Activated CD8-positive, alpha-beta memory T cell treated with anti-CD3 and anti-CD28 coated beads, Interleukin-2, amount 50 U/mL, for 24 hours (primary cell): ENCODE results near the gene DPYSL5.
"Not testable (repeated sequence)": the region's sequence is repeated elsewhere in the genome, so short reads cannot be mapped to it uniquely, and the experiment has no call there.

Experiments
- DNase-seq: peaks from one replicate; pipeline ENCODE4 v3.0.0-alpha.2; 2020; ENCODE audit errors: extremely low read depth

The DPYSL5 gene

DNA sequence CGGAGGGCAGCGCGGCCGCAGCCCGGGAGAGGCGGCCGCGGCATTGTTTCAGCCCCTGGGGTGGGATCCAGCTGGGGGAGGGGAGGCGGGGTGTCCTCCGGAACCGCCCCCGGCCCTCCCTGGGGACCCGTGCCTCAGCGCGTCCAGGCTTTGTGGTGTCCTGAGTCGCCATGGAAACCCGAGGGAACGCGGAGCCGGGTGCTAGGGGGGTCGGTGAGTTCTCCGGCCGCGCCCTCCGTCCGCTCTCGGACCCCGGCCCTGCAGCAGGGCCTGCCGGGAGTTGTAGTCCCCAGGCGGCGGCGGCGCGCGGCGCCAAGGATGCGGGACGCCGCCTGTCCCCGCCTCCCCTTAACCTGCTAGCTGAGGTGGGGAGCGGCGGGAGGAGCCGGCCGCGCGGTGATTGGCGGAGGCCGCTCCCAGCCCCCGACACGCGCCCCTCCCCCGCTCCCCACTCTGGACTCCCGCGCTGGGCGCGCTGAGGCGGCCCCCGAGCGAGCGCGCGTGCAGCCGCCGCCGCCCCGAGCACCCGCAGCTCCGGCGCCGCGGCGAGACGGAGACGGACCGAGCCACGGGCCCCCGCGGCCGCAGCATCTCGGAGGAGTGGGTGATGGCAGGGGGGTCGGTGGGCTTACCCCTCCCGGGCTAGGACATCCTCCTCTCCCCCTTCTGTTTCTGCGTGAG is at the start of gene DPYSL5:
Gene DPYSL5, plus strand, starts transcription at position 478 of the 681 bp plus-strand sequence. CDS start 50,368 bp downstream, outside the sequence.
- DNase-seq = no peak

- no peak for DNase-seq
Observed at GRCh38 chr2:26801328-26801727, 46.6 kb upstream of the DPYSL5 start.

DNA sequence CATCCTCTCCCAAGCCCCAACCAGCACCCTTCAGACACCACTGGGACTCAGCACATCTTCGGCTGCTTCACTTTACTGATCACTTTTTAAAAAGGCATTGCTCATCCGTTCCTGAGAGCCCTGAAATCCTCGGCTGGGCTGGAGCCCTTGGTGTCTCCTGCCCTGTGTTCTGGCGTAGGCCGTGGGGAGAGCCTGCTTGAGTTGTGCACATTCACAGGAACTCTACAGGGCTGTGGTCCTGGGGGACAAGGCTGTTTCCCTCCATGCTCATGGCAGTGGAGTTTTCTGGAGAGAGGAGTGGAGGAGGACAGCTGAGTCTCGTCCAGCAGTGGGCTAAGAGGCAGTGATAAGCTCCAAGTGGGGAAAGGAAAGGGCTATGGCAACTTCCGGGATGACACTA is 46.1 kb upstream of the DPYSL5 start:
- no peak for DNase-seq

- DNase-seq = no peak
Observed at GRCh38 chr2:26805241-26805676, 42.7 kb upstream of the DPYSL5 start.

DNA sequence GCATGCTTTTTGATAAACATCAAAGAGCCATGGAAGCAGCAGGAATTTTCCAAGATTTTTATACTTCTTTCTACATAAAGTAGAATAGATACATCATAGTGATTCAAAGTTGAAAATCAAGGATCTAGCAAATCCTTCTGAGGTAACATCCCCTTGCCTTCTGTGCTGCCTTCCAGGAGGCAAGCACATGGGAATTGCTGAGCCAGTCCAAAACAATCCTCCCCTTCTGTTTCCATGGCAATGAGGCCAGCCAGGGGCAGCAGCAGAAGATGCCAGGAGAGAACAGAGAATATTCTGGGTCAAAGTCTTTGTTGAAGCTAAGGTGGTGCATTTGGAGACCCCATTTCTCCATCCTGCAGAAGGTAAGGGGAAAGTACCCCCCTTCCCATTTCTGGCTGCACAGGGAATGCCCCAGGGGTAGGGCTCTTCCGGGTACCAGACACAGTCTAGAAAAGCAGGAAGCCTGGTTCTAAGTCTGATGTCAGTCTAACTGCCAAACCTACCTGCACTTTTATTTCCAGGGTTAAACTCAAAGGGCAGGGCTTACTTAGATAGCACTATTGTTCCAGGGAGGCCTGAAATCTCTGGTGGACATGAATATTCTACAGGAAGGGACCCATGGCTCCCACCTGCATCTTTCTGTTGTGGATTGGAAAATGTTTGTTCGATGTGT is 40.0 kb upstream of the DPYSL5 start:
- DNase-seq = no peak

DNA sequence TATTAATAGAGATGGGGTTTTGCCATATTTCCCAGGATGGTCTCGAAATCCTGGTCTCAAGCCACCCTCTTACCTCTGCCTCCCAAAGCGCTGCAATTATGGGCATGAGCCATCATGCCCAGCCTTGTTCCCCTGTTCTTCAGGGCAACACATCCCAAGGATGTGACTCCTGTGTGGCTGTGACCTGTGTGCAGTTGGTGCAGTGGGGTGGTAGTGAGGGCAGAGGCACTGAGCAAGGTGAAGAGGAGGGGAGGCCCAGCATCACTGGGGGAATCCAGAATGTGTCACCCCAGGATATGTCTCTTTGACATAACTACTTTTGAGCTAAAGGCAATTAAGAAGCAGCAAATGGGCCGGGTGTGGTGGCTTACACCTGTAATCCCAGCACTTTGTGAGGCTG is 38.7 kb upstream of the DPYSL5 start:
- no peak for DNase-seq

DNA sequence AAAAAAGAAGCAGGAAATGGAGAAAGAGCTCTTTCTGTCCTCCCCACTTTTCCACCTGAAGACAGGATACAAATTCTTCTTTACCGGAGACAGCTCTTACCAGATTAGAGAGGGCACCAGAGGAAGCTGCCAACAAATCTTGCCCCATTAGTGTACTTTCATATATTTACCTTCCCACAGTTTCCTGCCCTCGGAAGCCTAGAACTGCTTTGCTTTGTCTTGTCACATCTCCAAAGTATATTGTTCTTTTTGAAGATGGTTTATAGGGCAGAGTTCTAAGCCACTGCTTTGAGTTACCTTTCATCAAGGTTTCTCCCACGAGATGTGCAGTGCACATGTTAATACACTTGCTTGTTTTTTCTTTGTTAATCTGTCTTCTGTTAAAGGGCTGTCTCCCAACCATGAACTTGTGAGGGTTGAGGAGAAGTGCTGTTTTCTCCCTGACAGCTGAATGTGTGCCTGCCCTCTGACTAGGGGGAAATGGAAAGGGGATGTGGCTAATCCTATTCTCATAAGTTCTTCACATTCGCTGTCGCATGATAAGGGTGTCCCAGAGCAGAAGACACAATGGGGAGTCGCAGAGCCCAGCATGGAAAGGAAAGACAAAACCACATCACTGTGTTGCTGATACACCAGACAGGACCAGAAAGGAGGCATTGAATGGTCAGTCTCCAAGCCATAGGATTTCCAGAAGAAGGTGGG is 37.9 kb upstream of the DPYSL5 start:
- no peak for DNase-seq

DNA sequence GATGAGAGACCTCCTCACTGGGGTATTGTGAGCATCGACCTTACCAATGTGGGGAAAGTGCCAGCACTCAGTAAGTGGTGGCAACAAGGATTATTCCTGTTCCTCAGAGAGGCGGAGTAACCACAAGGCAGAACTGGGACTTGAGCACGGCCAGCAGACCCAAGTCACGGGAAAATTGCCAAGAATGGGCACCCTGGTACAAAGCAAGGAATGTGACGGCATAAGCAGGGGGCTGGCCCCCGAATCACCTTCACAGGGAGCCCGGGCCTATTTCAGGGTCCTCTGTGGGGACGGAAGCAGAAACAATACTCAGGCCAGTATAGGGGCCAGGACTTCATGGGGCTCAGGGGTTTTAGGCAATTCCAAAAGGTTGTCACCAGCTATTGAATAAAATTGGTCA is 36.7 kb upstream of the DPYSL5 start:
- no peak for DNase-seq

DNA sequence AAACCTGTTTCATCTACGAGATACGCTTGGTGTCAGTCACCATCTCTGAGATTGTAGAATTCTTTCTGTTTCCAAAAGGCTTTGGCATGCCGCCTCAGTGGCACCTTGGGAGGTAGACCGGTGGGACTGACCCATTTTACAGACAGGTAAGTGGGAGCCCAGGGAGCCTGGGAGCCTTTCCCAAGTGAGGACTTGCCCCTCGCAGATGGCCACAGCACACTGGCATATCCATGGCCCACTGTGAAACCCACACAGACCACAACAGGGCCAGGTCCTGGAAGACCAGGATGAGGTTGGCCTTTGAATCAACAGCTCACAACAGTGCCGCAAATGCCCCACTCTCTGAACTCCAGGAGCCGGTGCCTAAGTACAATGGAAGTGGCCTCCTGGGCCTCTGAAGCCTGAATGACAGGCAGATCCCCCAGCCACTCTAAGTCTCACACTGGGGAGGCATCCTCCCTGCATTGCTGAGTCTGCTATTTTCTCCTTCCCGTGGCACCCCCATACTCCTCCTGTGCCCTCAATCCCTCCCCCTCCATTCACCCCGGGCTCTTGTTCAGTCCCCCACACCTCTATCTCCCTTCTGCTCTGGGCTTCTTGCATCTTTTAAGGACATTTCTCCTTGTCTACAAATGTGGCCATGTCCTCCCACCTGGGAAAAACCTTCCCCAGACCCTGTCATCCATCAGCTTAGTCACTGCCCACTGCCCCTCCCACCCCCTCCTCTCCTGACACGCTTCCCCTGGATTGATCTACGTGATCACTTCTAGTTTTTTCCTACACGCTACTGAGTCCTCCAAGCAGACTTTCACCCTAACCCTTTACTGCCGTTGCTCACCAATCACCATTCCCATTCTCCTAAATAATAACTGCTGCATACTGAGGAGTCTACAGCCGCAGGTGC is 35.9 kb upstream of the DPYSL5 start:
- DNase-seq = no peak

DNA sequence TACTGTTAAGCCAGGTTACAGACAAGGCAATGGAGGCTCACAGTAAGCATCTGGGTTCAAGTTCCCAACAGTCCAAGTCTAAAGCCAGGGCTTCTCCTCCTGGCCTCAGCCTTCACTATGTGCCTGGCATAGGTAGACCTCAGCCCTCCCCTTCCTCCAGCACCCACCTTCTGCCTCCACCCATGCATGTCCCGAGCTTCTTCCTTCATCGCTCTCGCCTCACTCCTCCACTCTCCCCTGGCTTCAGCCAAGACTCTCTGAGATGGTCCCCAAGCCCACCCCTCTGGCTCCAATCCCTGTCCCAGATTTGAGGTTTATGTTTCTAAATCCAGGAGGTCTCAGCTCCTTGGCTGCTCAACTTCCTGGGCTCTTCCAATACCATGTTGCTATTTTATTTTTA is 35.2 kb upstream of the DPYSL5 start:
- no peak for DNase-seq

GRCh38 chr2:26814072-26814765 is 33.7 kb upstream of the DPYSL5 start:
- DNase-seq = not testable (repeated sequence)

DNA sequence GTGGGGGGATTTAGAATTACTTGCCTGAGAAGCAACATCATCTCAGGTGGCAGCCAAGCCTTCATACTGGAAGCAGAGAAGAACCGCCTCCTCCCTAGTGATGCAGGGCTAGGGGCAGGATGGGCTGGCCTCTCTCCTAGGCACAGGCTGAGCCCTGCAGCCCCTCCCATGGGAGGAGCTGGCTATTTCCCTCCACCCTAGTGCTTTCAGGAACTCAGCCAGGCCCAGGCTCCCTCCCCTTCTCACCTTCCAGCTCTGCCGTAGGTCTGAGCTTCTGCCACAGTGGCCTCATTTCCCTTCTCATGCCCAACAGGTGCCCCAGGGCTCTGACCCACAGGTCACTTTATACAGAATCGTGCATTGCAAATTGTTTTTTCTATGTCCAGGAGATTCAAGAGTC is 31.0 kb upstream of the DPYSL5 start:
- no peak for DNase-seq

DNA sequence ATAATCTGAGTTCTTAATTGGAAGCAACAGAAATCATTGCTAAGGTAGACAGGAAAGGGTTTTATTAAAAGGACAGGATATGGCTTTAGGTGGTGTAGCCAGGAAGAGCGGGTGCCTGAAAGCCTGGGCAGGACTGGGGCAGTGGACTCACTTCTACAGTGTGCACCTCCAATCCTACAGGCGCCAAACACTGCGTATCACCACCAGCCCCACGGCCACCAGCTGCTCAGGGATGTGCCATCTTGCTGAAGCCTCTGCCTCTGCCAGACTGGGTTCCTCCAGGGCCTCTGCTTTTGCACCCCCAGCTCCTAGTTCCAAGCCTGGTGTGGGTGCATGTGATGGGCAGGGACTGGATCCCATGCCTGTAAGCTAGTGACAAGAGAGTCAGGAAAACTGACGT is 29.7 kb upstream of the DPYSL5 start:
- DNase-seq = no peak

GRCh38 chr2:26818972-26819371 is 29.0 kb upstream of the DPYSL5 start:
- no peak for DNase-seq

GRCh38 chr2:26820932-26821331 is 27.0 kb upstream of the DPYSL5 start:
- no peak for DNase-seq

GRCh38 chr2:26822877-26823276 is 25.1 kb upstream of the DPYSL5 start:
- no peak for DNase-seq

DNA sequence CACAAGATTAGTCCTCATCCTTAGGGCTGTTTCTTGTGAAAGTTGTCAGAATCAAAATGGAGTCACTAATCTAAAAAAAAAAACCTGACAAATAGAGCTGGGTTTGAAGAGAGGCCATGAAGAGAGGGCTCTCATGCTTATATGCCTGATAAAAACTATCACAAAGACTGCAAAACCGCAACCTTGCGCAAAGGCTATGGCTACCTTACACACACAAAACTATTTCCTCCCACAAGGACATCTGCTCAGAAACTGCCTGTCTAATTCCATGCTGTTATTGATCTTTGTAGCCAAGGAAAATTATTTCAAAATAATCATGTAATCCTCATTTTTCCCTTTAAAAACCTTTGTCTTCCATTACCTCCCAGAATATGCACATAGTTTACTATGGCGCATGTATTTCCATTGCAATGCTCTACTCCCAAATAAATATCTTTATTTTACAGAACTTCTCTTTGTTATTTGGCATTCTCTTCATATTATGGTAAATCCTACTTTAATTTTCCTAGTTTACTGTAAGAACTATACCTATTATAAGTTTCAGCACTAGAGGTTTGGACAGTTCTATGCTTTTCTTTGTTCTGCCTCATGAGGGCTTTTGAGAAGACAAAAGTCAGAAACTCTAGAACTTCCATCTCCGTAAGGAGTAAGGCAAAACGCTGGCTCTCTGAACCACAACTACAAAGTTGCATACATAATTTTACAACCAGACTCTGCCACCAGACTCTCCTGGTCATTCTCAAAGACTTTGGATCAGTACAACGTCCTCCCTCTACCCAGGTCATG is 9.6 kb upstream of the DPYSL5 start:
- no peak for DNase-seq

GRCh38 chr2:26840937-26841610 is 6.9 kb upstream of the DPYSL5 start:
- DNase-seq = no peak

DNA sequence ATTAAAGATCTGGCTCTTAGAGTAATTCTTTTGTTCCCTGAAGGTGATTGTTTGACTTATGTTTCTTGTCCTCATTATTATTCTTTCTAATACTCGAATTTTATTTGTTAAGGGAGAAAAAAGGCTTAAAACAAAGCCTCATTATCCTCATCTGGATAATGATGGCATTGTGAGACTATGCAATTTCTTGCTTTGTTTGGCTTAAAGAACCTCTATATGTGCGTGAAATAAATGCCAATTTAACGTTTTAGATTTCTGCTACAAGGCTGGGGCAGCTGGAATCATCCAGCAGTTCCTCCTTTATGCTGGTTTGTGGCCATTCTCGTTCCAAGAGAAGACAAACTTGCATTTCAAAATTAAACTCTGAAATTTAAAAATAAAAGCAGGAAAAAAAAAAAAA is 4.9 kb upstream of the DPYSL5 start:
- DNase-seq = no peak

DNA sequence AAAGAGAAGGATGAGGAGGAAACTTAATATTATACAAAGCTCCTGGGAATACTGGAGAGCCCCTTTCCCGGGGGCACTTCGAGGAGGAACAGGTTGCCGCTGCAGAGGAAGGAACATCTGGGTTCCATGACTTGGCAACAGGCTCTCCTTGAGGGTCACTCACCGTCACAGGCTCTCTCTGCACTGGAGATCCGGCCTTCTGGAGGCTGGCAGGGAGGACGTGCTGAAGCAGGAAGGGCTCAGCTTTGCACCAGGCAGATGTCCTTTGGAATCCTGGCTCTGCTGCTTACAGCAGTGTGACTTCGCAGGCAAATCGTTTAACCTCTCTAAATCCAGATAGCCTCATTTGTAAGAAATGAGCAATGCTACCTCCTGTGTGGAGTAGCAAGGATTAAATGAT is 2.9 kb upstream of the DPYSL5 start:
- DNase-seq = no peak
